Hippocampal formation (tissue), 2 donors: ENCODE measurements around the gene PYM1.
A peak's percentile ranks its signal among the peaks of the same experiment; 100 is the strongest.

Experiments
- DNase-seq, 2 donors: peaks; one replicate each; lab custom pipeline; 2025; lab: John Stamatoyannopoulos, UW

PYM1 gene

DNA sequence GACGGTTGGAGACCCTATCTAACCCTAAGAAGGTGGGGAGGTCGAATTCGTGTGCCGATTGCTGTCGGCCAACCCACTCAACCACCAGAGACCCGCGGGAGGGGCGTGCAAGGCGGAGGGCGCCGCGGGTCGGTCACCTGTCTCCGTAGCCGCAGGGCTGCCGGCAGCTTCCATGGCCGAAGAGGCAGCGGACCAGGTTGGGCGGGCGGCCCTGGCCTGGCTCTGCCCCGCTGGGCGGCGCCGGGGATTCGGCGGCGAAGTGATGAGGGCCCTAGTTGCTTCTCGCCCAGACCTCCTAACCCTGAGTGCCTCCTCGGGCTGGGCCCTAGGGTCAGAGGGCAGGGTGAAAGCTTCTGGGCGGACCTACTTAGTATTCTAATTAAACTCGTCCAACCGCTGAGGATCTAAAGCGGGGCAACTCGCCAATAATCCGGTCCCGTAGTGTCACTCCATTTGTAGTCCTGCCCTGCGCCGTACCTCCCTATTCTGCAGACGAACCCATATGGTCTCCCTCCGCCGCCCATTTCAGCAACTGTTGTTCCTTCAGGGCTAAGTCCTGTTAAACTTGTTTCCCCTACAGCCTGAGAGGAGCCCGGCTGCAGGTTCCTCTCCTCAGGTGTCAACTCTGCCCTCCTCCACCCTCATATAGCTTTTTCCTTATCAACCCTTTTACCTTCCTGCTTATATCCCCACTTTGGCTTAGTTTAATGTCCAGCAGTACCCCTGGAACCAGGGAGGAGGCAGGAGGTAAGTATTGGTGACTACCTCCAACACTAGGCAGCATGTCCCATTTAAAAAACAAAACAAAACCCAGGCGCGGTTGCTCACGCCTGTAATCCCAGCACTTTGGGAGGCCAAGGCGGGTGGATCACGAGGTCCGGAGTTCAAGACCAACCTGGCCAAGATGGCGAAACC, at the start of gene PYM1:
Gene PYM1, minus strand, starts transcription at position 307 of the 915 bp plus-strand sequence. Its CDS starts 133 bp downstream, at position 174.
- peak; percentile 38 to 64 for DNase-seq

DNA sequence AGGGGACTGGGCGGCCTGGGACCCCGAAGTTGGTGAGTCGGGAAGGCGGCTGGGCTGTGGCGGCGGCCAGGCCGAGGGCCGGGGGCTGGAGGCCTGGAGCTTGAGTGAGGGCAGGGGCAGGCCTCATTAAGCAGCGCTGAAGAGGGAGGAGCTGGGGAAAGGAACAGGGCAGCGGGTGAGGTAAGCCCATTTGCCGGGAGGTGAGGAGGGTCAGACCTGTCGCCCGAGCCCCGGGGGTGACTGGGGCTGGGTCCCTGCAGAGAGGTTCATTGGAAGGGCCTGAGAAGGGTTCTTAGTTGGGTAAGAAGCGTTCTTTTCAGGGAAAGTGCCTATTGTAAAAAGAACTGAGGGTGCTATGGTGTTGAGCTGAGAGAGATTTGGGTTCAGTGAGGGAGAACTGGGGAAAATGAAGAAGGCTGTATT, 46.6 kb upstream of the PYM1 start:
- peak in 1 of 2 donors; percentile 29 for DNase-seq

DNA sequence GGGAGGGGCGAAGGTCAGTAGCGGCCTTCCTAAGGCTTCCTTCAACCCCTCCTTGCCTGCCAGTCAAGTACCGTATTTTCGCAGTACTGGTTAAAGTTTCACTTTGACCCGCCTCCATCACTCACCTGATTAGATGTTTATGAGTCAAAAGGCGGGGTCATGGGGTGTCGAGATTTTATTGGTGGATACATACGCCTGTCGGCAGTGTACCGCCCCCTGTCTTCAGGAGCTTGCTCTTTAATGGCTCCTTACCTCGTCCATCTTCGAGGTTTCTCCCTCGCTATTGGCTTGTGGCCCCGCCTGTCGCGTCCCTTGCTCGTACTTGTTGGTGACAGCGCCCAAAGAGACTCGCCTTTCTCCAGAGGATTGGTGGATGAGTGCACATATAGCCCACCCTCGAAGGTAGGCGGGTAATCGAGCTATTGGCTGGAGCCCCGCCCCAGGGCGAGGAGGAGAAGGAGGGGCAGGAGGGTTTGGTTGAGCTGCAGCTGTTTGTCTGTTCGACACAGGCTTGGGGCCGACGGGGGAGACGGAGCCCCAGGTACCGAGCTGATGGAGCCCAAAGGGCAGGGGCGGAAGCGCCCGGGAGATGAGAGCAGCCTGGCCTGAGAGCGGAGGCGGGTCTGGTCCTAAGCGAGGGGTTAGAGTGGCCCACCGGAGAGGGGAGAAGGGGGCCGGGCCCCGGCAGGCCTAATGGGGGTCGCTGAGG, 46.1 kb upstream of the PYM1 start, which contains the start of gene RAB5B:
Gene RAB5B, plus strand, starts transcription at position 480 of the 709 bp plus-strand sequence. CDS start 12,883 bp downstream, outside the sequence.
- DNase-seq: peak; percentile 100

DNA sequence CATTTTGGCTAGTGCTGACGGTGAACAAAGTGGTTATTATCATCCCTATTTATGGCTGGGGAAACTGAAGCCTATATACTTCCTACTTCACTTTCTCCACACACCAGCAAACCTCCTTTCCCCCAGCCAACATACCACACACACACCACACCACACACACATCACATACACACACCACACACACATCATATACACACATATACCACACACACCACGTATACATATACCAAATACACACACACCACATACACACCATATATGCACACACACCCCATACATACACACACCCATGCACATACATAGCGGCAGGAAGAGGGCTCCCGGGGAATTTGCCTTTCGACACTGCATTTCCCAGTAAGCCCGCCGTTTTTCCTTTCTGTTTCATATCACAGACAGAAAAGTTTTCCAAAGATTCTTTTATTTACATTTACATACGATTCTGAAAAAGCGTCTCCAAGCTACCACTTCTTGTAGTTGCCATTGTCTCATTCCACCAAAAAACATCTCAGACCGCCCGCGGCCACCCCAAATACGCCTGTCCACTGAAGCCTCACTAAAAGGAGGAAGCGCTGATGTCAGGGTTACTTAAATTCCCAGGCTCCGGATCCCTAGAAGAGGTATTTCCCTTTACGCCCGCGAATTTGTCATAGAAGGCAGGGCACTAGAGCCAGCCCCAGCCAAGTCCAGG, 45.4 kb upstream of the PYM1 start:
- peak in 1 of 2 donors; percentile 47 for DNase-seq

DNA sequence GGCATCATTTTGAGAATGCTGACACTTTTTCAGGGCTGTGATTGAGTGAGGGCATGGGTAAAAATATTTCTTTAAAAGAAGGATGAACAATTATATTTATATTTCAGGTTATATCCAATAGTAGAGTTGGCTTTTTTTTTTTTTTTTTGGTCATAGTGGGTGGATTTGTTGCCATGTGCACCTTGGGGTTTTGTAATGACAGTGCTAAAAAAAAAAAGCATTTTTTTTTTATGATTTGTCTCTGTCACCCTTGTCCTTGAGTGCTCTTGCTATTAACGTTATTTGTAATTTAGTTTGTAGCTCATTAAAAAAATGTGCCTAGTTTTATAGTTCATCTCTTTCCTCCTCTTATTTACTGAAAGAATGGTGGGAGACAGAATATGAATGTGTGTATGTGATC, 44.8 kb upstream of the PYM1 start:
- no peak for DNase-seq

DNA sequence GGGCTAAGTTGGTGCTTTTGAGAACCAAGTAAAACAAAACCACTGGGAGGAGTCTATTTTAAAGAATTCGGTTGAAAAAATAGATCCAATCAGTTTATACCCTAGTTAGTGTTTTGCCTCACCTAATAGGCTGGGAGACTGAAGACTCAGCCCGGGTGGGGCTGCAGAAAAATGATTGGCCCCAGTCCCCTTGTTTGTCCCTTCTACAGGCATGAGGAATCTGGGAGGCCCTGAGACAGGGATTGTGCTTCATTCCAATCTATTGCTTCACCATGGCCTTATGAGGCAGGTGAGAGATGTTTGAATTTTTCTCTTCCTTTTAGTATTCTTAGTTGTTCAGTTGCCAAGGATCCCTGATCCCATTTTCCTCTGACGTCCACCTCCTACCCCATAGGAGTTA, 44.3 kb upstream of the PYM1 start:
- DNase-seq: no peak

DNA sequence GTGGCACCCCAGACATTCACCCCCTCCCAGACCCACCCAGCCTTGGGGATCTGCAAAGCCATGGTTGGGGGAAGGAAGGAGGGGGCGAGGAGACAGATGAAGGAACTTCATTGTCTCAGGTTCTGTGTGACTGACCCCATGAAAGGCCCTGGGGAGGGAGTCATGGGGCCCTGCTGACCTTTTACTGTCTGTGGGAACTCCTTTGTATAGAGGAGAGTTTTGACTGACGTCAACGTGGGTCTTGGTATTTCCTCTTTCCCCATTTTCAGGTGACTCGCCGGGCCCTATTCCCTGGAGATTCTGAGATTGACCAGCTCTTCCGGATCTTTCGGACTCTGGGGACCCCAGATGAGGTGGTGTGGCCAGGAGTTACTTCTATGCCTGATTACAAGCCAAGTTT, 43.1 kb upstream of the PYM1 start:
- DNase-seq: no peak

DNA sequence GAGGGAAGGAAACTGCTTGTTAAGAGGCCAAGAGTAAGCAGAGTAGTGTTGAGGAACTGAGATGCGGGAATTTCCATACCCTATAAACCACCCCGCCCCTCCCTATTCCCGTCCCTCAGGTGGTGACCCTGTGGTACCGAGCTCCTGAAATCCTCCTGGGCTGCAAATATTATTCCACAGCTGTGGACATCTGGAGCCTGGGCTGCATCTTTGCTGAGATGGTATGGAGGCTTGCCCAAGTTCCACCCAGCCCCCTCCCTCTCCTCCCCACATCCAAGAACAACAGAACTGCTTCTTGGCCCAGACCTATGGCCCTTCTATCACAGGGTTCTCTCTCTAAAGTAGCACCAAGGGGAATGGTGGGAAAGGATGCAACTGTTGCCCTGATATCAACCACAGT, 41.7 kb upstream of the PYM1 start:
- no peak for DNase-seq

DNA sequence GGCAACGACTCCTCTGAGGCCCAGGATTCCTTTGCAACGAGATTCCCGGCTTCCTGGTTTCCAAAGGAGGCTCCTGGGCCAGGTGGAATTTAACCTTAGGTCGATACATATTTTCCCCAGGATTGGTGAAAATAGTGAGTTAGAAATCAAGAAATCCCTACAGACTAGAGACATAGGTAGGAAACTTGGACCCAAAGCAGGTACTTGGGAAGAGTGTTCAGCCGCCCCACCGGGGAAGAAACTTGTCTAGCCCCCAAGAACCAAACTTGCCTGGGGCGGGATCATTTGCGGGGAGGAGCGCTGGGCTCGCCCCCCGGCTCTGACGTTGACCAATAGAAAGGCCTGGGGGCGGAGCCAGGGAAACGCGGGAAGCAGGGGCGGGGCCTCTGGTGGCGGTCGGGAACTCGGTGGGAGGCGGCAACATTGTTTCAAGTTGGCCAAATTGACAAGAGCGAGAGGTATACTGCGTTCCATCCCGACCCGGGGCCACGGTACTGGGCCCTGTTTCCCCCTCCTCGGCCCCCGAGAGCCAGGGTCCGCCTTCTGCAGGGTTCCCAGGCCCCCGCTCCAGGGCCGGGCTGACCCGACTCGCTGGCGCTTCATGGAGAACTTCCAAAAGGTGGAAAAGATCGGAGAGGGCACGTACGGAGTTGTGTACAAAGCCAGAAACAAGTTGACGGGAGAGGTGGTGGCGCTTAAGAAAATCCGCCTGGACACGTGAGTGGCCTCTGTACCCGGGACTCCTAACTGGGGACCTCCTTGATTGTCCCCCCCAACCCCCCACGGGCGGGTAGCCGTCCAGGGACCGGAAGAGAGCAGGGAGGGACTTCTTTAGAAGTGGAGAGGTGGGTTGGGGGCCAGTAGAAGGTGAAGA, 39.0 kb upstream of the PYM1 start, which contains the start of gene CDK2:
Gene CDK2, plus strand, starts transcription at position 423 of the 874 bp plus-strand sequence. Its CDS starts 179 bp downstream, at position 602.
- DNase-seq: peak; percentile 68 to 70

DNA sequence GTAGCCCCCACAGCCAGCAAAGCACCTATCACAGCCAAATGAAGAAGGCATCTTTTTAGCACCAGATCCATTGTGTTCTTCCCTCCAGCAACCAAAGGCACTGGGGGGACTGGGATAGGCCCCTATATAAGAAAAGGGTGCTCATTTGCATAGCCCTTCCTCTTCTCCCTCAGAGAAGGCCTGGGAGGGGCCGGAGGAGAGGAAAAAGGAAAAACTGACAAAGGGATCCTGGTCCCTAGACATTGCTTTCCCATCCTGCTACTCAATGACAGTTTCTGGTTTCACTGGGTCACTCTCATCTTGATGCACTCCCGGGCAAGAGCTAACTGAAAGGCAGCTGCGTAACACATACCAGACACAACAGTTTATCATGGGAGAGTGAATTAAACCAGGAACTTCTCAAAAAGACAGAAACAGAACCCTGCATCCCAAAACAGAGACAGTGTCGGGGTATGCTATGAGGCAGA, 38.3 kb upstream of the PYM1 start, which contains the start of gene PMEL:
Gene PMEL, minus strand, starts transcription at position 102 of the 467 bp plus-strand sequence. Its CDS starts 31 bp downstream, at position 71.
- DNase-seq: no peak

DNA sequence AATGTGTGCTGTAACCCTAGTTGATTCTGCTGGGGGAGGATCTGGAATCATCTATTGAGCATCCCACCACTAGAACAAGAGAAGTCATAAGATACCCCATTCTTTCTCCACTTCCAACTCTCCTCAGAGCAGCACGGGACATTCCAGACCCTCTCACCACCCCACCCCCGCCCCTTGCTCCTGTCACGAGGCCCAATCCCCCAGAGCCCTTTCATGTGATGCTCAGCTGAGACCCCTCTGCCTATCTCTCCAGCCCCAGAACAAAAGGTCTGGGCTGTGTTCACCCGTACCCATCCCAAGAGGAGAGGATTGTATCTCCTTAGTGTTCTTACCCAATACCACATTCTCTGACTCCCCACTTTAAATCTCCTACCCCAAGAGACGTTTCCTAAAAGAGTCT, 37.5 kb upstream of the PYM1 start:
- DNase-seq: no peak

DNA sequence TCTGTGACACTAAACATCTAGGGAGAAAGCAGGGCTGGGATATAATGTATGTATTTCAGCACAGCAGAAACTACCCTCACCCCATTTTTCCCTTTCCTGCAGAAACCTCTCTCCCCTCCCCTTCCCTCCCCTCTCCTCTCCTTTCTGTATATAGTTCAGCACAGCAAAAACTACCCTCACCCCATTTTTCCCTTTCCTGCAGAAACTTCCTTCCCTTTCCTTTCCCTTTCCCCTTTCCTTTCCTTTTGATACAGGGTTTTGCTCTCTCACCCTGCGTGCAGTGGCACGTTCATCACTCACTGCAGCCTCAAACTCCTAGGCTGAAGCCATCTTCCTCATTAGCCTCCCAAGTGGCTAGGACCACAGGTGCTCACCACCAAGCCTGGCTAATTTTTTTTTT, 36.1 kb upstream of the PYM1 start:
- no peak for DNase-seq

DNA sequence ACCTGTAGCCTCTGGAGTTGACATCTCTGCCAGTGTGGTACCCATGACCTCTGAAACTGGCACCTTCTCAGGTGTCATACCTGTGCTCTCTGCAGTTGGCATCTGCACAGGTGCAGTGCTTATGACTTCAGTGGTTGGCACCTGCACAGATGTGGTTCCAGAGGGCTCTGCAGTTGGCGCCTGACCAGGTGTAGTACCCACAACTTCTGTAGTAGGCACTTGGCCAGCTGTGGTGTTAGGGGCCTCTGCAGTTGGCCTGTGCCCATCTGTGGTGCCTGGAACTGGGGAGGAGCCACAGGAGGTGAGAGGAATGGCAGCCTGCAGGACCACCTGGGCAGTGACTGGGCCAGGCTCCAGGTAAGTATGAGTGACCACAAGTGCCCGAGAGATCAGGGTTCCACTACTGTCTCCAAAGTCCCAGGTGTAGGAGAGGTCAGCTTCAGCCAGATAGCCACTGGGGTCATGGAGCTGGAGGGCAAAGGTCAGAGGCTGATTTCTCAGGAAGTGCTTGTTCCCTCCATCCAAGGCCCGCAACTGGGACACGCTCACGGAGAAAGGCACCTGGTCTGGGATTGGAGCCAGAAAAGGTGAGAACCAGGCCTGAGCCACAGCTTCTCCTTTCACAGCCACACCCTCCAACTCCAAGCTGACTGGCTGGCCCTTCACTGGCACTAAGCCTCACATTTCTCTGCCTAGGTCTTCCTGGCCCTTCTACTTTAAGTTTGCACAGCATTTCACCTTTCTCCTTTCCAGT, 29.6 kb upstream of the PYM1 start:
- DNase-seq: no peak

DNA sequence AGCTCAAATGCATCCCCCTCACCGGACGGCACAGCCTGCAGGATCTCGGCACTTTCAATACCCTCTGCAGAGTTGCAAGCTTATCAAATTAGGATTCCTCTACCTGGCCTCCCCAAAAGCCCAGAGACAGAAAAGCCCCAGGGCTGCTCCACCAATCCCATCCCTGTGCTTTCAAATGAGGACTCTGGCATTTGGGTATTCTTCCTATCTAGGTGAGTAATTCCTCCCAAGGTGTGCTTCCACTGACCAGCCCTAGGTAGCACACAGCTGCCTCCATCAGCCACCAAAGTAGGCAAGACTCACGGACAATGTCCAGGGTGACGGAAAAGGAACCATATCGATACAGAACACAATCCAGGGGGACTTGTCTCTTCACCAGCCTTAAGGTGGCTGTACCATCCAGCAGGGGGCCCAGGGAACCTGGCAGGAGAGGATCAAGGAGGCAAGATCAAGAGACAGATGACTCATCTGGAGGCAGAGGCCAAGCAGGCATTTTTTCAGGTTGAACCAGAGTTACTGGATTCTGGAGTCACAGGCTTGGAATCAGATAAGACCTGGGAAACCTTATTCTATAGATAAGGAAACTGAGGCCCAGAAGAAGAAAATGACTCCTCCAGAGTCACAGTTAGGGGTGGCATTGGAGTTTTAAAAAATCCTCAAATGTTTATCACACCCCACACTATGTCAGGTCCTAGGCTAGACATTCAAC, 28.3 kb upstream of the PYM1 start:
- DNase-seq: no peak

DNA sequence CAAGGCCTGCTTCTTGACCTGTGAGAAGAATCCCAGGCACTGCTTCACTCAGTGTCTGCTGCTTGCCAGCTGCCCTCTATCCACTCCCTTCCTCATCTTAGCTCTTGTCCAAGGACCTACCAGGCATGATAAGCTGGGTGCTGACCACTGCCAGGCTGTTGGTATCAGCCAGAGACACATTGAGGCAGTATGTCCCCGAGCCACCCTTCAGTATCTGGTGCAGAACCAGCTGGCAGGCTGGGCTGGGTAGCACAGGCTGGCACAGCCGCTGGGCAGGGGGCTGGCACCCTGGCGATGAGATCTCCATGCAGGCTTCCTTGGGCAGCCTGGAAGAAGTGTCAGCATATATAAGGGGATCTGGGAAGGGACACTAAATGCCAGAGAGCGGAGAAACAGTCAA, 27.6 kb upstream of the PYM1 start:
- DNase-seq: no peak

DNA sequence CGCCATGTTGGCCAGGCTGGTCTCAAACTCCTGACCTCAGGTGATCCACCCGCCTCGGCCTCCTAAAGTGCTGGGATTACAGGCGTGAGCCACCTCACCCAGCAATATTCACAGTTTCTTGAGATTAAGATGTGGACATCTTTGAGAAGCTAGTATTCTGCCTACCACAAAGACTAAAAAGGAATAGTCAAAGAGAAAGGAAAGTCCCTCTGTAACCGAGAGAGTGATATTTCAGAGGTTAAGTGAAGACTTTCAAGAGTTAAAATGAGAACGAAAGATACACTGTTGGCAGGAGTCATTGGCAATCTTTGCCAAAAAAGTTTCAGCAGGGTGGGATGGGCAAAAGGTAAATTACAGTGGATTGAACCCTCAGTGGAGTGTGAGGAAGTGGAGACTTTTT, 18.9 kb upstream of the PYM1 start:
- no peak for DNase-seq

DNA sequence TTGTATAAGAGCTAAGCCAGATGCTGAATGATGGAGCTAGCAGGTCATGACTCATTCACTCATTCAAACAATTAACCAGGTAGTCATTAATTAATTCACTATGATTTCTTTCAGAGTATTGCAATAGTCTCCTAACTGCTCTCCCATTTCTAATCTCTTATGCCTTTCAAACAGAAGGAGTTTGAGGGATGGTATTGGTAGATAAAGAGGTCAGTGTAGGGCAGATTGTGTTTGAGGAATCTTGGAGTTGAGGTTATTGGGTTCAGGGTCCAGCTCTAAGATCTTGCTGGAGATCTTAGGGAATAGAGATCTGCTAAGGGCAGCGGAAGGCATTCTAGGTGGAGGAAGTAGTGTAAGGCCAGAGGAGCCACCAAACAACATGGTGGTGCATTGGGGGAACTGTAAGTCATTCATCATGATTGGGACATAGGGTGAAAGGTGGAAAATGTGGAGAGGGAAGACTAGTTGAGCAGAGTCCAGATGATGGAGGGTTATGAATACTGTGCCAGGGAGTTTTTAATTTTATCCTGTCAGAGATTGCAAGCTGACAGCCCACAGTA, 15.0 kb upstream of the PYM1 start:
- no peak for DNase-seq

DNA sequence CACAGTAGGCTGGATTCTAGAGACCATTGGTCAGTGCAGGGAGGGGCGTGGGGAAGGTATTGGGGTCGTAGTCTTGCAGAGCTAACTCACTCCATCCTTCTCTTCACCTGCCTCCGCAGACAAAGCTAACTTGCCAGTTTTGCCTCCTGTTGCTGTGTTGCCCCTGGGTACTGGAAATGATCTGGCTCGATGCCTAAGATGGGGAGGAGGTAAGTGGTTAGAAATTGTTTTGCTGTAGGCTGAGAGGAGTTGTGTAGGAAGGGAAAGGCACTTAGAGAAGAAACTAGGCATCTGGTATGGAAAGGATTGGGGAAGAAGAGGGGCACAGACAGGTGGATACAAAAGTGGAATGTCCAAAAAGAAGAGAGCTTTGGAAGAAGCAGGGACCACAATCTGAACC, 14.4 kb upstream of the PYM1 start:
- no peak for DNase-seq

DNA sequence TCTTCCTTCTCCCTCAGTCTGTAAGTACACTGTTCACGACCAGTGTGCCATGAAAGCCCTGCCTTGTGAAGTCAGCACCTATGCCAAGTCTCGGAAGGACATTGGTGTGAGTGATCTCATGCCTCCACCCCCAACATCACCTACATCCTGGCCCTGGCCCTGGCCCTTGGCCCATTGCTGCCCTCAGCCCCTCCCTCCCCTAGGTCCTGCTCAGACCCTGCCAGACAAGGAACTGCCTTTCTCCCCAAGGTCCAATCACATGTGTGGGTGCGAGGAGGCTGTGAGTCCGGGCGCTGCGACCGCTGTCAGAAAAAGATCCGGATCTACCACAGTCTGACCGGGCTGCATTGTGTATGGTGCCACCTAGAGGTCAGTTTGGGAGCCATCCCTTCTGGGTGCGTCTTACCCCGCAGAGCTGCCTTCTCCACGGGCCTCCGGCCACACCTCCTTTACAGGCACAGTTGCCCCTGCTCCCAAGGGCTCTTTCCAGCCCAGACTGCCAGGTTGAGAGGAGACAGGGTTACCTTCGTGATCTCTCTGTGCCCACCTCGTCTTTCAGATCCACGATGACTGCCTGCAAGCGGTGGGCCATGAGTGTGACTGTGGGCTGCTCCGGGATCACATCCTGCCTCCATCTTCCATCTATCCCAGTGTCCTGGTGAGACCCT, 12.5 kb upstream of the PYM1 start:
- DNase-seq: peak; percentile 78 to 81
